ENCODE data around the gene ACSF3.

The ACSF3 gene

GRCh38 chr16:89114159-89114981 is 20.7 kb downstream of the ACSF3 start:
- no peak for DNase-seq

DNA sequence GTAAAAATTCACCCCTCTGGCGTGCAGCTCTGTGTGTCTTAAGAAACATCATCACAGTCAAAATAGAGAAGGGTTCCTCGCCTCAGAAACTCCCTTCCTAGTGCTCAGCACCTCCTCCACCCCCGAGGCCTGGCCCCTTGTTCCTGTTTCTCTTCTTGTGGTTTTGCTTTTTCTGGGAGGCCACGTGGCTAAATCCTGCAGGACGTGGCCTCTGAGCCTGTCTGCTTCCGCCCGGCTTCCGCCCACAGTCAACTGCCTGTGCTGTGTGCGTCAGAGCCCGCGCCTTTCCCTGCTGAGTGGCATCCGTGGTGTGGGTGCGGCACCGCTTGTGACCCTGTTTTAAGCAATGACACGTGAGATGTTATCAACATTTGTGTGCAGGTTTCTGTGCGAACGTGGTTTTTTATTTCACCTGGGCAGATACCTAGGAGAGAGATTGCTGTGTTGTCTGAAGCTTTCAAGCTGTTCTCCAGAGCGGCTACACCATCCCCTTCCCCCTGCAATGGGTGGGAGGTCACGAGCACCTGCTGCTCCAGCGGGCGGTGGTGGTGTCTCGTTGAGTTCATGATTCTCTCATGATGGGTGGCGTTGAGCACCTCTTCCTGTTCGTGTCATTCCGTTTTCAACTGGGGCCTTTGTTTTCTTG is 21.7 kb downstream of the ACSF3 start:
- peak; percentile 96 to 98 (median 98) for DNase-seq

DNA sequence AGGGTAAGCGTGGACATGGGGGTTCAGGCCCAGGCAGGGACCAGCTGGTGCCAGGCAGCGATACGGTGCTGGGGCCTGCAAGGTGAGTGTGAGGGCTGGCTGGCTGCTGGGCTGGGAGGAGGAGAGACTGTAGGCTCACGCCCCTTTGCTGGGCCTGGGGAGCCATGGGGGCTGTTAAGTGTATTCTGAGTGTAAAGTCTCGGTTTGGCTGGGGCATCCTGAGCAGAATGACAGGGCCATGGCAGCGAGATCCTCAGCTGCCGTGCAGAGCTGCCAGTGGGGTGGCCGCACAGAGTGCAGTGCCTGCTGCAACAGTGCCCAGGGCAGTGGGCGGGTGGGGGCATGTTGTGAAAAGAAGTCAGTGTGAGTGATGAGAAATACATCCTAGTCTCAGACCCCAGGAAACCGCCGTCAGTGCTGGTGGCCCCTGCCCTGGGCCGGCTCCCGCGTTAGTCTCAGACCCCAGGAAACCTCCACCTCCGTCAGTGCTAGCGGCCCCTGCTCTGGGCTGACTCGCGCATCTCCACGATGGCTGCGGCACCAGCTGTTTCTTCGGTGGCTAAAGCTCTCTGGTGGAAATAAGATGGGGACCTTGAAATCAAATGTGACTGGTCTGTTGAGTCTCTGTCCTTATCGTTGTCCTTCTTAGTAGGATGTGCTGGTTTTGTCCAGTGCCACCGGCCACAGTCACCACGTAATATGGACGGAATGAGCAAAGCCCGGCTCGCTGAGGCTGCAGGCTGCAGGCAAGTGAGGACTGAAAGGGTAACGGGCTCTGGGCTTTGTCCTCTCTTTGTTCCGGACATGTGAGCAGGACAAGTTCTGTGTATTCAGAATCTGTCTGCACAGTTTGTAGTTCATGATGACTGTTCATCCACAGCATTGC is 22.9 kb downstream of the ACSF3 start:
- DNase-seq = no peak

- DNase-seq = peak; percentile 16 to 50 (median 38)
These were observed 23.7 kb downstream of the ACSF3 start for GRCh38 chr16:89117227-89117974.

GRCh38 chr16:89117975-89118289 is 24.3 kb downstream of the ACSF3 start:
- DNase-seq = peak in 1 of 3 donors; percentile 12

- DNase-seq = no peak
These were observed 24.9 kb downstream of the ACSF3 start for GRCh38 chr16:89118361-89119165.

DNA sequence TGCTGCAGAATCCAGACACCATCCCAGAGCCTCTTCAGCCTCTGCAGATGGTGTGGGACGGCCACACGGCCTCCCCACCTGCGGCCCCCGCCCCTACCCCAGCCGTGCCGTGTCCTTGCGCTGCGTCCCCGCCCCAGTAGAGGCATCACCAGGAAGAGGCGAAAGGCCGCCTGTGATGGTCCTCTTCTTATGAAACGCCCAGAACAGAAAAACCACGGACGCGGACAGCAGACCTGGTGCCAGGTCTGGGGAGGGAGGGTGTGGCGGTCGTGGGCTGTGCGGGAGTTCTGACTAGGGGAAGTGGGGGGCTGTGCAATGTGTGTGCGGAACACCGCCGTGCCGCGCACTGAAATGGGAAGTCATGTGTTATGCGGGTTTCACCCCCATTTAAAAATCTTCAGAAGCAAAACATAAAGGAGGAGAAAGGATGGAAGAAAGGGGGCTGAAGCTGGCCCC is 25.5 kb downstream of the ACSF3 start:
- DNase-seq = peak in 1 of 3 donors; percentile 12

GRCh38 chr16:89119661-89120141 is 26.0 kb downstream of the ACSF3 start:
- no peak for DNase-seq

DNA sequence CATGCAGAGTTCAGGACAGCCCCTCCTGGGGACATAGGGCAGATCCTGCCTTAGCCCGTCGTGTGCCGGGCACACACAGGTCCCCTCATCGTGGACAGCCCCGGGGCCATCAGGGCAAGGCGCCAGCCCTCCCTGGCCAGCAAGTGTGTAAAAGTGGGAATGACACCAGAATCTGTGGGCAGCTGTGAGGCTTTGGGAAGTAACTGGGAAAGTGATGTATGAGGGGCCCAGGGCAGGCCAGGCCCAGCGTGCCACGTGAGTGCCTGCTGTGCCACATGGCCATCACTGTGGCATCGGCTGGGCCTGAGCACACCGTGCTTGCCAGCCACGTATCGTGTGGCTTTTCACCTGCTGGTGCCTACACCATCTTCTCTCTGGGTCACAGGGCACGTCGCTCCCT is 26.6 kb downstream of the ACSF3 start:
- no peak for DNase-seq

DNA sequence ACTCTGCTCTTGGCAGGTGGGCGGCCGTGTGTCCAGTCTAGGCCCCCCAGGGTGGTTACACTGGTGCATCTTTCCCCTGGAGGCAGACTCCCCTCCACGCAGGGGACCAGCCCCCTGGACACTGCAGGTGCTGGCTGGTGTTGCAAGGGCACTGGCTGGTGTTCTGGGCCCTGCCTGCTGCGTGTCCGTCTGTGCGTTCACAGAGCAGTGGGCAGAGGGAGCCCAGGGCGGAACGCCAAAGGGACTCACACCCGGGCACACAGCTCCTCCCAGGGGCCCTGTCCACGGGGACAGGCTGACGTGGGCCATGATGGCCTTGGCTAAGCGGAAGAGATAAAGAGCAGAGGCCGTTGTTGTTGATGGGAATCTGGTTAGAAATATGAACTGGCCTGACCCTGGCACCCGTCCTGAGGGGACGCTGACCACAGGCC is 27.3 kb downstream of the ACSF3 start:
- no peak for DNase-seq

DNA sequence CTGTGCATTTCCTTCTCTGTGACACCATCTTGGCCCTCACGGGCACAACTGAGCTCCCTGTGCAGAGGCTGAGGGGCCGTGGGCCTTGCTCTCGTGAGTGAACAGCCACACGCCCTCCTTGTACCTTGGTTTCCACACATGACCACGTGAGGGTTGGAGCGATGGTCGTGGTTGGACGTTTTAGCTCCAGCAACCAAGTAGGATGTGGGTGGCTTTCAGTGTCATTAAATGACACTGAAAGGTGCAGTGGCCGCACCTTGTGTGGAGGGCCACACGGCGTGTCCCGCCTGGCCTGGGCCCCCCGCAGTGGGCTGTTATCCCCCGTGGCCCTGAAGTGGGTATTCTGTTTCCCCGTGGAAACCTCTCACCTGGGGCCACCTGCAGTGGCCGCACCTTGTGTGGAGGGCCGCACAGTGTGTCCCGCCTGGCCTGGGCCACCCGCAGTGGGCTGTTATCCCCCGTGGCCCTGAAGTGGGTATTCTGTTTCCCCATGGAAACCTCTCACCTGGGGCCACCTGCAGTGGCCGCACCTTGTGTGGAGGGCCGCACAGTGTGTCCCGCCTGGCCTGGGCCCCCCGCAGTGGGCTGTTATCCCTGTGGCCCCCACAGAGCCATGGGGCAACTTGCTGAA is 28.2 kb downstream of the ACSF3 start:
- no peak for DNase-seq

GRCh38 chr16:89122322-89122851 is 28.7 kb downstream of the ACSF3 start:
- DNase-seq = no peak

- no peak for DNase-seq
These were observed 29.6 kb downstream of the ACSF3 start for GRCh38 chr16:89123001-89123830.

DNA sequence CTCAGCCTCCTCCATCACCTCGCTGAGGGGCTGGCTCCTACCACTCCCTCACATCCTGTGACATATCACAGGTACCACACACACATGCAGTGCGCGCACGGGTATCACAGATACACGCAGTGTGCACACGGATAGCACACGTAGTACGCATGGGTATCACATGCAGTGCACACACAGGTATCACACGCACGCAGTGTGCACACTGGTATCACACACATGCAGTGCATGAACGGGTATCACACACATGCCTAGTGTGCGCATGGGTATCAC is 30.1 kb downstream of the ACSF3 start:
- no peak for DNase-seq

DNA sequence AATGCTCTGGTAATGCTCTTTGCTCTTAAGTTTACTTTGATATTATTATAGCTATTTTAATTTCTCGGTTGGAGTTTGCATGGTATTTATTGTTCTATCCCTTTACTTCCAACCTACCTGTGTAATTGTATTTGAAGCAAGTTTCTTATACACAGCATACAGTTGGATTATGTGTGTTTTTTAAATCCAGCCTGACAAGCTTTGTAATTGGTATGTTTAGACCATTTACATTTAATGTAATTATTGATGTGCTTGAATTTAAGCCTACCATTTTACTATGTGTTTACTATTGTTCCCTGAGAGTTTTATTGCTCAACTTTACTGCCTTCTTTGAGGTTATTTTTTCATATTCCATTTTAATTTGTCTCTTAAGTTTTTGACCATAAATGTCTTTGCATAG is 35.7 kb downstream of the ACSF3 start:
- no peak for DNase-seq

GRCh38 chr16:89130448-89130847 is 36.8 kb downstream of the ACSF3 start:
- DNase-seq = no peak

DNA sequence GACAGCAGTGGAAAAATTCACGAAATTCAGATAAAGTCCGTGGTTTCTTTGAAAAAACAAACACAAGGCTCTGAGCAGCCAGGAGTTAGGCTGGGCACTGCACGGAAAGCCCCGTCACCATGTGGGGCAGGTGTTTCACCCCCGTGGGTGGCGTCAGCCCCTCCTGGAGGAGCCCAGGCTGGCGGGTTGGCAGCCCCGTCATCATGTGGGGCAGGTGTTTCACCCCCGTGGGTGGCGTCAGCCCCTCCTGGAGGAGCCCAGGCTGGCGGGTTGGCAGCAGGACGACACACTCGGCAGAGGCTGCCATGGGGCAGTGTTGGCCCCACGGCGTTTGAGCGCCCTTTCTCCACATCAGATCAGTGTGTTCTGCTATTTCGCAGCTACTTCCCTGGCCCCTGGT is 38.1 kb downstream of the ACSF3 start:
- DNase-seq = no peak

- DNase-seq = no peak
These were observed 38.7 kb downstream of the ACSF3 start for GRCh38 chr16:89132194-89133005.

GRCh38 chr16:89133457-89134127 is 39.9 kb downstream of the ACSF3 start:
- no peak for DNase-seq

Data from suppressor macrophage treated with lipopolysaccharide for 1 hour (primary cell).